HEK293 (cell line): ENCODE measurements around the gene CHN2.

Experiments used
- CTCF ChIP-seq: fragments of 450-650 bp; formaldehyde crosslinking; IDR thresholded peaks from 2 replicates; pipeline ENCODE4 v1.5.1; 2016; ENCODE audit warnings: missing biosample characterization, missing genetic modification characterization
- TSHZ1 ChIP-seq: fragments of 450-650 bp; formaldehyde crosslinking; IDR thresholded peaks from 2 replicates; pipeline ENCODE4 v1.5.1; 2016; ENCODE audit warnings: missing biosample characterization, missing genetic modification characterization, borderline replicate concordance
- YY1 ChIP-seq: fragments of 450-650 bp; formaldehyde crosslinking; IDR thresholded peaks from 2 replicates; pipeline ENCODE4 v1.5.1; 2018; ENCODE audit warnings: missing biosample characterization, missing genetic modification characterization

- TF ChIP-seq YY1 (tag by site-specific recombination) = no peak
- no peak for TF ChIP-seq TSHZ1
- no peak for TF ChIP-seq CTCF
Measured at GRCh38 chr7:29217113-29217512, 22.5 kb downstream of the CHN2 start.
